ENCODE data around the gene ID3.
"Not testable (repeated sequence)": the region's sequence is repeated elsewhere in the genome, so short reads cannot be mapped to it uniquely, and the experiment has no call there.

Gene ID3

GRCh38 chr1:23546897-23547584, 12.3 kb downstream of the ID3 start:
- no peak for DNase-seq

GRCh38 chr1:23545851-23546250, 13.4 kb downstream of the ID3 start:
- DNase-seq, result no peak

GRCh38 chr1:23544444-23545389, 14.6 kb downstream of the ID3 start:
- peak; percentile 58 for DNase-seq

GRCh38 chr1:23543707-23544443, 15.4 kb downstream of the ID3 start:
- no peak for DNase-seq

GRCh38 chr1:23542940-23543339, 16.4 kb downstream of the ID3 start:
- not testable (repeated sequence) for DNase-seq

GRCh38 chr1:23539698-23540266, 19.5 kb downstream of the ID3 start:
- DNase-seq, result peak; percentile 79

GRCh38 chr1:23537296-23537973, 21.9 kb downstream of the ID3 start:
- DNase-seq, result no peak

- no peak for DNase-seq
Measured at GRCh38 chr1:23533246-23534023, 25.9 kb downstream of the ID3 start.

GRCh38 chr1:23531562-23532094, 27.7 kb downstream of the ID3 start:
- DNase-seq, result peak; percentile 57

- peak; percentile 61 for DNase-seq
Measured at GRCh38 chr1:23530747-23531561, 28.3 kb downstream of the ID3 start, which contains the start of gene E2F2. TSS of gene E2F2 (minus strand) at chr1:23531233. CDS start at chr1:23530793, 440 bp downstream.

- no peak for DNase-seq
Measured at GRCh38 chr1:23530087-23530746, 29.1 kb downstream of the ID3 start.

- no peak for DNase-seq
Measured at GRCh38 chr1:23529146-23530086, 29.9 kb downstream of the ID3 start.

- DNase-seq, result peak; percentile 55
Measured at GRCh38 chr1:23528250-23528978, 30.9 kb downstream of the ID3 start.

GRCh38 chr1:23527900-23528249, 31.4 kb downstream of the ID3 start:
- DNase-seq, result no peak

- DNase-seq, result no peak
Measured at GRCh38 chr1:23527366-23527765, 31.9 kb downstream of the ID3 start.

GRCh38 chr1:23526329-23527041, 32.8 kb downstream of the ID3 start:
- DNase-seq, result no peak
